Measurements from ENCODE around the gene PLOD1. TPM values are rescaled to one million over a fixed set of nuclear protein-coding genes. Genes with fewer than 3 reads are reported as not detected.
A peak's percentile ranks its signal among the peaks of the same experiment; 100 is the strongest.

The PLOD1 gene
- total and polyA plus RNA-seq, 2 experiments from 2014 or later, result 22.4 to 62.9 TPM

GRCh38 chr1:12015001-12015491 lies 80.5 kb downstream of the PLOD1 start:
- no peak overlapping the region for H3K4me3 Mint-ChIP-seq
- no peaks in the 10 kb centered on the region; the same call in none of the 2 replicates for H3K36me3 ChIP-seq (ENCODE audit: insufficient read depth)
- H3K4me3 ChIP-seq, result no peak overlapping the region
- peaks cover 3% of the 10 kb centered on the region for H3K79me2 ChIP-seq (replicated peaks; ENCODE audit: insufficient read depth)
- DNase-seq (ENCODE audit: low spot score), result no peak
- no peaks in the 10 kb centered on the region for H3K9me3 Mint-ChIP-seq
- no peaks in the 10 kb centered on the region for H3K27me3 ChIP-seq (ENCODE audit: insufficient read depth)
- TF ChIP-seq ZNF462 (CRISPR knock-in tag; IDR thresholded peaks at IDR 0.05) (no peak), STAT1 (IDR thresholded peaks at IDR 0.05; ENCODE audit: unreplicated experiment) (no peak)
- H3K4me1 ChIP-seq (ENCODE audit: insufficient read depth), result peaks cover 1% of the 10 kb centered on the region; the same call in 1 of the 2 replicates
- H3F3A ChIP-seq (replicated peaks; ENCODE audit: low read depth), result peaks cover 9% of the 10 kb centered on the region
- H3K9me2 ChIP-seq (ENCODE audit: insufficient read depth), result no peaks in the 10 kb centered on the region
- no peak overlapping the region; the same call in 1 of the 2 replicates for H3K27ac Mint-ChIP-seq
- H3K36me3 Mint-ChIP-seq (ENCODE audit: low read depth), result peaks cover 32% of the 10 kb centered on the region
- no peak for ATAC-seq
- H2AFZ ChIP-seq, result no peak overlapping the region
- H3K4me2 ChIP-seq, result no peak overlapping the region
- H3K27me3 Mint-ChIP-seq (ENCODE audit: insufficient read depth, low read depth, poor library complexity), result peaks cover 4% of the 10 kb centered on the region
- H3K27ac ChIP-seq (ENCODE audit: low read depth), result peak overlapping the region; percentile 89
- no peaks in the 10 kb centered on the region; the same call in 1 of the 2 replicates for H4K20me1 ChIP-seq (replicated peaks; ENCODE audit: insufficient read depth)
- peaks cover 6% of the 10 kb centered on the region; the same call in 2 of the 3 replicates for H3K4me1 Mint-ChIP-seq

GRCh38 chr1:12015499-12015898 lies 81.0 kb downstream of the PLOD1 start:
- no peak overlapping the region for H2AFZ ChIP-seq
- H3K4me3 ChIP-seq, result no peak overlapping the region
- no peak for ATAC-seq
- peaks cover 4% of the 10 kb centered on the region for H3K27me3 Mint-ChIP-seq (ENCODE audit: insufficient read depth, low read depth, poor library complexity)
- H3K79me2 ChIP-seq (replicated peaks; ENCODE audit: insufficient read depth), result peaks cover 7% of the 10 kb centered on the region
- DNase-seq (ENCODE audit: low spot score), result no peak
- no peaks in the 10 kb centered on the region; the same call in 1 of the 2 replicates for H3K36me3 ChIP-seq (ENCODE audit: insufficient read depth)
- no peak overlapping the region for H3K4me3 Mint-ChIP-seq
- no peaks in the 10 kb centered on the region for H3K9me3 Mint-ChIP-seq
- H3K9me2 ChIP-seq (ENCODE audit: insufficient read depth), result no peaks in the 10 kb centered on the region
- no peak overlapping the region for H3K27ac Mint-ChIP-seq
- 0 out of 2 replicates have a peak overlapping the region, but pooled peaks have one; percentile 89 for H3K27ac ChIP-seq (ENCODE audit: low read depth)
- no peaks in the 10 kb centered on the region for H3K27me3 ChIP-seq (ENCODE audit: insufficient read depth)
- H3K4me1 ChIP-seq (ENCODE audit: insufficient read depth), result peaks cover 6% of the 10 kb centered on the region; the same call in 1 of the 2 replicates
- no peaks in the 10 kb centered on the region; the same call in 1 of the 2 replicates for H4K20me1 ChIP-seq (replicated peaks; ENCODE audit: insufficient read depth)
- H3K36me3 Mint-ChIP-seq (ENCODE audit: low read depth), result peaks cover 27% of the 10 kb centered on the region
- H3K4me1 Mint-ChIP-seq, result peaks cover 6% of the 10 kb centered on the region; the same call in 2 of the 3 replicates
- H3F3A ChIP-seq (replicated peaks; ENCODE audit: low read depth), result peaks cover 13% of the 10 kb centered on the region
- no peak overlapping the region for H3K4me2 ChIP-seq
- TF ChIP-seq REST (IDR thresholded peaks at IDR 0.05; ENCODE audit: unreplicated experiment), result no peak
- no peak for TF ChIP-seq POLR2AphosphoS5 (IDR thresholded peaks at IDR 0.05; ENCODE audit: low read depth)
- no peak for TF ChIP-seq ZNF114 (CRISPR knock-in tag; IDR thresholded peaks at IDR 0.05)
